Naive thymus-derived CD4-positive, alpha-beta T cell (primary cell): Measurements from ENCODE around the gene XPO1. TPM values are rescaled to one million over a fixed set of nuclear protein-coding genes. Genes with fewer than 3 reads are reported as not detected.
"Not testable (repeated sequence)": the region's sequence is repeated elsewhere in the genome, so short reads cannot be mapped to it uniquely, and the experiment has no call there.

ENCODE experiments used
- ATAC-seq: fragments of 150-1000 bp; cut with Tn5 transposase; 2 replicates; pipeline ENCODE4 v1.10.0; 2021; ENCODE audit warnings: mild to moderate bottlenecking, moderate library complexity
- CTCF ChIA-PET: fragments of 350-600 bp; sonication (Branson Sonifier 250); formaldehyde crosslinking; loops from one replicate; lab custom pipeline; 2021; ENCODE audit warnings: antibody characterized with exemption; lab: Charles Lee
- POLR2A ChIA-PET: fragments of 350-600 bp; sonication (Branson Sonifier 250); formaldehyde crosslinking; loops from one replicate; lab custom pipeline; 2021; ENCODE audit warnings: antibody characterized with exemption, inconsistent platforms; lab: Charles Lee
- DNase-seq, 9 donors: peaks; one replicate each; pipeline versions ENCODE4 v3.0.0 to v3.0.0-alpha.2; 2020 to 2022; ENCODE audit warnings: mixed read lengths in 1 of 9
- H3K27ac ChIP-seq: one replicate; pipeline ENCODE4 v1.7.0; 2013; ENCODE audit warnings: mild to moderate bottlenecking, low read depth, low read length, moderate library complexity
- H3K27me3 ChIP-seq, 2 donors: one replicate each; pipeline ENCODE4 v1.7.0; 2013; ENCODE audit warnings: low read length in 2 of 2, mild to moderate bottlenecking in 2 of 2, moderate library complexity in 2 of 2; ENCODE audit not compliant: control insufficient read depth in 2 of 2, insufficient read depth in 2 of 2
- H3K36me3 ChIP-seq, 3 experiments: 1 replicate in 2 of 3; 2 replicates in 1 of 3; pipeline ENCODE4 v1.7.0; 2013; ENCODE audit warnings: low read length in 3 of 3, mild to moderate bottlenecking in 3 of 3, moderate library complexity in 1 of 3; ENCODE audit not compliant: insufficient read depth in 3 of 3, control insufficient read depth in 2 of 3
- H3K4me1 ChIP-seq, 2 donors: one replicate each; pipeline ENCODE4 v1.7.0; 2013; ENCODE audit warnings: low read length in 2 of 2, mild to moderate bottlenecking in 2 of 2, moderate library complexity in 1 of 2; ENCODE audit not compliant: control insufficient read depth in 2 of 2, insufficient read depth in 2 of 2
- H3K4me3 ChIP-seq: 2 replicates; pipeline ENCODE4 v1.7.0; 2013; ENCODE audit warnings: mild to moderate bottlenecking, low read length
- H3K9me3 ChIP-seq, 3 experiments: 1 replicate in 2 of 3; 2 replicates in 1 of 3; pipeline ENCODE4 v1.7.0; 2013; ENCODE audit warnings: low read length in 3 of 3; ENCODE audit not compliant: control insufficient read depth in 2 of 3
- H3K27ac Mint-ChIP-seq, 9 donors: one replicate each; pipeline ENCODE4 v1.8.0; 2020 to 2022; ENCODE audit warnings: mixed read lengths in 9 of 9, mild to moderate bottlenecking in 8 of 9, moderate library complexity in 5 of 9, inconsistent platforms in 2 of 9
- H3K27me3 Mint-ChIP-seq, 5 donors: one replicate each; pipeline ENCODE4 v1.8.0; 2021 to 2022; ENCODE audit warnings: mixed read lengths in 5 of 5, mild to moderate bottlenecking in 1 of 5
- H3K36me3 Mint-ChIP-seq, 5 donors: one replicate each; pipeline ENCODE4 v1.8.0; 2020 to 2022; ENCODE audit warnings: mixed read lengths in 5 of 5, mild to moderate bottlenecking in 3 of 5, inconsistent platforms in 1 of 5
- H3K4me1 Mint-ChIP-seq, 7 donors: one replicate each; pipeline ENCODE4 v1.8.0; 2020 to 2022; ENCODE audit warnings: mixed read lengths in 7 of 7, mild to moderate bottlenecking in 3 of 7, inconsistent platforms in 1 of 7
- H3K4me3 Mint-ChIP-seq, 10 donors: one replicate each; pipeline ENCODE4 v1.8.0; 2020 to 2022; ENCODE audit warnings: mild to moderate bottlenecking in 10 of 10, mixed read lengths in 10 of 10, moderate library complexity in 6 of 10, inconsistent platforms in 2 of 10
- H3K9me3 Mint-ChIP-seq, 11 donors: one replicate each; pipeline ENCODE4 v1.8.0; 2020 to 2022; ENCODE audit warnings: mixed read lengths in 11 of 11, mild to moderate bottlenecking in 4 of 11, inconsistent platforms in 1 of 11, moderate library complexity in 1 of 11
- intact Hi-C, 2 donors: fragments of 100-400 bp; cut with micrococcal nuclease; formaldehyde crosslinking; loops; one replicate each; pipeline ENCODE4 v1.15.1; 2023
- polyA plus RNA-seq, 2 donors: library from polyadenylated mRNA; unstranded; fragments of 300-500 nt; fragmentation: Illumina TruSeq; gene quantifications; one replicate each; pipeline ENCODE4 v1.2.3, GENCODE V29; 2021
- total RNA-seq, 6 experiments: library from RNA in 5 of 6; stranded (reverse) in 5 of 6; gene quantifications; 1 replicate in 5 of 6; 2 replicates in 1 of 6; pipeline ENCODE4 v1.2.3 and lab custom pipeline; 2021 to 2026

The XPO1 gene
- total and polyA plus RNA-seq, 7 experiments from 2014 or later, result 40.2 to 192 (median 140) TPM

DNA sequence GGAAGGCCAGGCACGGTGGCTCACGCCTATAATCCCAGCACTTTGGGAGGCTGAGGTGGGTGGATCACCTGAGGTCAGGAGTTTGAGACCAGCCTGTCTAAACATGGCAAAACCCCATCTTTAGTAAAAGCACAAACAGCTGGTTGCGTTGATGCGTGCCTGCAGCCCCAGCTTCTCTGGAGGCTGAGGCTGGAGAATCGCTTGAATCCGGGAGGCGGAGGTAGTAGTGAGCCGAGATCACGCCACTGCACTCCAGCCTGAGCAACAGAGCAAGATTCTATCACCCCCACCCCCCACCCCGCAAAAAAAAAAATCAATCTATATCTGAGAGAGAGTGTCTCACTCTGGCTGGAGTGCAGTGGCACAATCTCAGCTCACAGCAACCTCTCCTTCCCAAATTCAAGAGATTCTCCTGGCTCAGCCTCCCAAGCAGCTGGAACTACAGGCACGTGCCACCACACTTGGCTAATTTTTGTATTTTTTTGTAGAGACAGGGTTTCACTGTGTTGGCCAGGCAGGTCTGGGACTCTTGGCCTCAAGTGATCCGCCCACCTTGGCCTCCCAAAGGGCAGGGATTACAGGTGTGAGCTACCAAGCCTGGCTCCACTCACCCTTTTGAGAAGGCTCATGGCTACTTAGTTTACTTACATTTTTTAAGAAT lies 61.1 kb downstream of the XPO1 start:
- not testable (repeated sequence) for H3K4me3 Mint-ChIP-seq, DNase-seq, H3K9me3 Mint-ChIP-seq, H3K27me3 Mint-ChIP-seq, H3K4me3 ChIP-seq, H3K4me1 ChIP-seq, ATAC-seq, H3K9me3 ChIP-seq, H3K27me3 ChIP-seq
- intact Hi-C loops, result loop anchor here (10.0 kb wide), 2 partner anchors 332 to 408 kb away; partner anchors contain the start of gene CCT4 (in 1 of the 2)
- peaks cover under 1 to 38% (median 7%) of the 10 kb centered on the region in 3 experiments for H3K36me3 ChIP-seq
- peak overlapping the region in 8 of 9 donors; percentile 10 to 67 (median 50) for H3K27ac Mint-ChIP-seq
- peaks cover 0 to 27% (median 14%) of the 10 kb centered on the region in 5 donors for H3K36me3 Mint-ChIP-seq
- POLR2A ChIA-PET, result interaction anchor here (0.6 kb wide), 1 partner anchor 281 kb away, joined by 5 read pairs; no protein-coding TSS in a partner anchor
- CTCF ChIA-PET, result interaction anchor here (0.7 kb wide), 1 partner anchor 47 kb away, joined by 3 read pairs; no protein-coding TSS in a partner anchor
- peaks cover 0 to 16% (median 8%) of the 10 kb centered on the region in 7 donors for H3K4me1 Mint-ChIP-seq
- H3K27ac ChIP-seq, result peak overlapping the region; percentile 3

DNA sequence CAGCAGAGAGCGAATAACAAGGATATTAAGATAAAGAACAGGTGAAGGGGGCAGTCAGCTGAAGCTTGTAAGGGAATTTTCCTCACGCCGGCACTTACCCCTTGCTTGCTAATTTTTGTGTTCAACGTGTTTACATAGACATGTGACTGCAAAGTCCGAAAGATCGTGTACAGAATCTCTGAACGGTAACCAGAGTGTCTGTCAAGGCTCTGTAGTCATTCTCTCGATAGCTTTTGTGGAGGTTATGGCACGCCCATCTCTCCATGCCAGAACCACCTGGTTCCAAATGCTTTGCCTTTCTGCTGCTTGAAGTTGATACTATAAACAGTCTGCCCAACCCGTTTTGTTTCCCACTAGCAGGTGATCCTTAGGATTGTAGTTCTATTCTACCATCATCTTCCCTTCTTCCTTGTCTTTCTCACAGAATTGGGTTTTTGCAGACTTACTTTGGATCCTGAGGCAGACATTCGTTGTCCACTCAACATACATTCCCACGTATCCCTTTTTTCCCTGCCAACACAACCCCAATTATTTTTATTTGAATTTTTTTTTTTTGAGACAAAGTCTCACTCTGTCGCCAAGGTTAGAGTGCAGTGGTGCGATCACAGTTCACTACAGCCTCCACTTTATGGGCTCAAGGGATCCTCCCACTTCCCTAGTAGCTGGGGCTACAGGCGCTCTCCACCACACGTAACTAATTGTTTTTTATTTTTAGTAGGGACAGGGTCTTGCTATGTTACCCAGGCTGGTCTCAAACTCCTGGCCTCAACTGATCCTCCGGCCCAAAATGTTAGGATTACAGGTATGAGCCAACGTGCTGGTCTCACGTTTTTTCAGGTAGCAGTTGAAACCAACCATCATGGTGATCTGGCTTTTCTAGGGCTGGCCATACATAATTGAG lies 66.0 kb downstream of the XPO1 start:
- POLR2A ChIA-PET, result interaction anchor here (1.0 to 2.4 kb wide), 8 partner anchors 21 to 294 kb away, joined by 3 to 13 read pairs (median 4); partner anchors contain the start of gene XPO1
- peak overlapping the region; percentile 96 to 99 (median 97) for H3K27ac Mint-ChIP-seq
- H3K9me3 Mint-ChIP-seq, result no peaks in the 10 kb centered on the region
- H3K4me1 ChIP-seq, result peaks cover 14 to 25% of the 10 kb centered on the region in 2 donors
- no peaks in the 10 kb centered on the region for H3K9me3 ChIP-seq
- no peaks in the 10 kb centered on the region for H3K27me3 ChIP-seq
- intact Hi-C loops, result loop anchor here (1.0 to 10.0 kb wide), 19 partner anchors 15 to 1235 kb away; partner anchors contain the start of genes CCT4 (in 2 of the 2), FAM161A (in 2 of the 2), PAPOLG (in 2 of the 2) and PEX13 (in 2 of the 2)
- H3K4me3 ChIP-seq, result peak overlapping the region; percentile 97
- no peak for ATAC-seq
- H3K4me1 Mint-ChIP-seq, result peaks cover 11 to 42% (median 36%) of the 10 kb centered on the region in 7 donors
- H3K27me3 Mint-ChIP-seq, result no peaks in the 10 kb centered on the region
- peaks cover 0 to 7% (median 0%) of the 10 kb centered on the region in 3 experiments for H3K36me3 ChIP-seq
- CTCF ChIA-PET, result interaction anchor here (0.7 to 1.4 kb wide), 2 partner anchors 46 to 79 kb away, joined by 4 to 6 read pairs; no protein-coding TSS in a partner anchor
- peaks cover 0 to 13% (median 3%) of the 10 kb centered on the region in 5 donors for H3K36me3 Mint-ChIP-seq
- peak overlapping the region; percentile 85 to 99 (median 93) for H3K4me3 Mint-ChIP-seq
- DNase-seq, result peak in 4 of 9 donors; percentile 40 to 54 (median 51)
- peak overlapping the region; percentile 98 for H3K27ac ChIP-seq

- intact Hi-C loops, result loop anchor here (1.0 to 10.0 kb wide), 19 partner anchors 14 to 1236 kb away; partner anchors contain the start of genes CCT4 (in 2 of the 2), FAM161A (in 2 of the 2), PAPOLG (in 2 of the 2) and PEX13 (in 2 of the 2)
- ATAC-seq (peak; percentile 91), DNase-seq (peak; percentile 77 to 93 (median 88))
- H3K36me3 ChIP-seq, result peaks cover 0 to 7% (median 0%) of the 10 kb centered on the region in 3 experiments
- no peaks in the 10 kb centered on the region for H3K27me3 ChIP-seq
- H3K27ac Mint-ChIP-seq, result peak within 1 kb of the TSS; percentile 96 to 99 (median 97)
- peaks cover 14 to 27% of the 10 kb centered on the region in 2 donors for H3K4me1 ChIP-seq
- peak within 1 kb of the TSS; percentile 98 for H3K27ac ChIP-seq
- no peaks in the 10 kb centered on the region for H3K9me3 ChIP-seq
- CTCF ChIA-PET, result no interaction called here
- H3K4me3 Mint-ChIP-seq, result peak within 1 kb of the TSS; percentile 85 to 99 (median 96)
- no peaks in the 10 kb centered on the region for H3K9me3 Mint-ChIP-seq
- H3K4me1 Mint-ChIP-seq, result peaks cover 11 to 45% (median 33%) of the 10 kb centered on the region in 7 donors
- peaks cover 0 to 10% (median 3%) of the 10 kb centered on the region in 5 donors for H3K36me3 Mint-ChIP-seq
- no peaks in the 10 kb centered on the region for H3K27me3 Mint-ChIP-seq
- peak within 1 kb of the TSS; percentile 97 for H3K4me3 ChIP-seq
- POLR2A ChIA-PET, result interaction anchor here (1.0 to 2.4 kb wide), 7 partner anchors 22 to 293 kb away, joined by 3 to 13 read pairs (median 5); partner anchors contain the start of gene XPO1
These were observed 66.9 kb downstream of the XPO1 start, which contains the start of gene USP34 for GRCh38 chr2:61470965-61471904. TSS of gene USP34 (minus strand) at chr2:61471087. CDS start at chr2:61470692, 395 bp downstream.

DNA sequence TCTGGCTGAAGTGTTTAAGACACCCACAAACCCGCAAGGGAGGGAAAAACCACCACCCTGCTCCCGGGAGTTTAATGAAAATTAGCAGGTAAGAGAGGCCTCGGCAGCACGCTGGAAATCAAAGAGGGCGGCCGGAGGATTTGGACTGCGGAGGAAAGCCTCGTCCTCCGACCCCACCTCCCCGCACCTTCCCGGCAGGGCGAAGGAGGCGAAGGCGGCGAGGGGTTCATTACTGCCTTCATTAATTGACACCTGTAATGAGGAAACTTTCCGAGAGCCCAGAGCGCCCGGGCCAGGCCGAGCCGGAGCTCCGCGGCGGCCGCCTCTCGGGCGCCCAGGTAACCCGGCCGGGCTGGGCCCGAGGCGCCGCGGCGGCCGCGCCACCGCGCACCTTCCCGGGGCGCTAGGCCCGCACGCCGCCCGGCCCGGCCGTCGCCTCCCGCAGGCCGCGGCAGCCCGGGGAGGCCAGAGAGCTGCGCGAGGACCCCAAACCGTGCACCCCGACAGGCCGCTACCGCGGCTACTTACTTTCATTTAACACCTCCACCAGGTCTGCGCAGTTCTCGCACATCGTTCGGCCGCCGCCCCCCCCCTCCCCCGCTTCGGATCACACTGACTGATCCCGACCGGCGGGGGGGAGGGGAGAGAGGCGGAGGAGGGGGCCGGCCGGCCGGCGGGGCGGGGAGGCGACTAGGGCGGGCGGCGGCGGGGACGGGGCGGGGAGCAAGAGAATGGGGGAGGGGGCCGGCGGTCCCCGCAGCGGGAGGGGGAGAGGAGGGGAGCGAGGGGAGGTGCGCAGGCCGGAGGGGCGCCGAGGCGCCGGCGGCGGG lies 67.8 kb downstream of the XPO1 start:
- Mint-ChIP-seq H3K4me1 (peaks cover 11 to 51% (median 34%) of the 10 kb centered on the region in 7 donors), H3K27ac (peak overlapping the region; percentile 96 to 98 (median 97)), H3K4me3 (peak overlapping the region; percentile 85 to 99 (median 95)), H3K27me3 (no peaks in the 10 kb centered on the region), H3K36me3 (peaks cover 0 to 7% (median 3%) of the 10 kb centered on the region in 5 donors), H3K9me3 (no peaks in the 10 kb centered on the region)
- no peaks in the 10 kb centered on the region for H3K27me3 ChIP-seq
- ChIA-PET CTCF (interaction anchor here (0.7 kb wide), 1 partner anchor 15 kb away, joined by 3 read pairs; no protein-coding TSS in a partner anchor), POLR2A (interaction anchor here (0.6 to 1.5 kb wide), 5 partner anchors 12 to 293 kb away, joined by 3 to 11 read pairs (median 7); partner anchors contain the start of gene XPO1)
- H3K4me1 ChIP-seq, result peaks cover 15 to 30% of the 10 kb centered on the region in 2 donors
- DNase-seq (peak in 7 of 9 donors; percentile 14 to 80 (median 51)), ATAC-seq (peak; percentile 52)
- H3K4me3 ChIP-seq, result peak overlapping the region; percentile 84
- peak overlapping the region; percentile 98 for H3K27ac ChIP-seq
- no peaks in the 10 kb centered on the region for H3K9me3 ChIP-seq
- peaks cover 0 to 7% (median 0%) of the 10 kb centered on the region in 3 experiments for H3K36me3 ChIP-seq
- intact Hi-C loops, result loop anchor here (2.0 to 10.0 kb wide), 10 partner anchors 14 to 1237 kb away; partner anchors contain the start of genes CCT4 (in 1 of the 2), EHBP1 (in 1 of the 2), PEX13 (in 1 of the 2) and REL (in 1 of the 2)
